GM21515 (cell line): ENCODE measurements around the gene ZMAT5.

Experiments used
- ATAC-seq: cut with Tn5 transposase; IDR thresholded peaks from one replicate; pipeline ENCODE4 v1.9.1; 2021; ENCODE audit not compliant: unreplicated experiment

ZMAT5 gene

GRCh38 chr22:29787371-29787980 lies 20.7 kb upstream of the ZMAT5 start:
- ATAC-seq, result no peak

DNA sequence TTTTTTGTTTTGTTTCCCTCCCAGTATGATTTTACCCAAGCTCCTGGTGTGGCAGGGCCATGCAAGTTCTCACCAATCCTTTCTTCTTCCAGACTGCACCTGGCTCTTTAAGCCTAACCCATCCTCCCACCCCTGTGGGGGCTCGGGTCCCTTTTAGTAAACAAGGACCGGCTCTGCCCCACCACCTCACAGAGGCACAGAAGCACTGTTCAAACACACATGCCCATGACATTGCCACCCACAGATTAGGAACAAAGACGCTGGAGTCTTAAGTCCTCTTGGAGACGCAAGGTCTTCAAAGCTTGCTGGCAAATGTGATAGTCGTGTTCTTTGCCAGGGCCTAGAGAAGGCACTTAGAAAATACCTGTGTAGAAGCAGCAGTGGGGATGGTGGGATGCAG lies 19.2 kb upstream of the ZMAT5 start:
- no peak for ATAC-seq

- no peak for ATAC-seq
Observed at GRCh38 chr22:29784451-29785361, 17.9 kb upstream of the ZMAT5 start.

GRCh38 chr22:29782061-29782845 lies 15.4 kb upstream of the ZMAT5 start:
- ATAC-seq, result no peak

- no peak for ATAC-seq
Observed at GRCh38 chr22:29780748-29781676, 14.2 kb upstream of the ZMAT5 start.

DNA sequence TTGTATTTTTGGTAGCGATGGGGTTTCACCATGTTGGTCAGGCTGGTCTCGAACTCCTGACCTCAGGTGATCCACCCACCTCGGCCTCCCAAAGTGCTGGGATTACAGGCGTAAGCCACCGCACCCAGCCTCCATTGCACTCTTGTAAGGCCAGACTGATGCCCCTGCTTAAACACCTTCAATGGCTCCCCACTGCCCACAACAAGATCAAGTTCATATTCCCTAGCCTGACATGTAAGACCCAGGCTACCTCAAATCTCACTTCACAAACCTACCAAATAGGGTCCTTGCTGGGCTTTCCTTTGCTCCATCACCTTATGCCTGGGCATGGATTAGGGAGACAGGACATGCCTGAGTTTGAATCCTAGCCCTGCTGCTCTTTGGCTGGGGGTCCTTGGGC lies 13.4 kb upstream of the ZMAT5 start:
- ATAC-seq, result no peak

GRCh38 chr22:29773233-29773632 lies 6.4 kb upstream of the ZMAT5 start:
- no peak for ATAC-seq

DNA sequence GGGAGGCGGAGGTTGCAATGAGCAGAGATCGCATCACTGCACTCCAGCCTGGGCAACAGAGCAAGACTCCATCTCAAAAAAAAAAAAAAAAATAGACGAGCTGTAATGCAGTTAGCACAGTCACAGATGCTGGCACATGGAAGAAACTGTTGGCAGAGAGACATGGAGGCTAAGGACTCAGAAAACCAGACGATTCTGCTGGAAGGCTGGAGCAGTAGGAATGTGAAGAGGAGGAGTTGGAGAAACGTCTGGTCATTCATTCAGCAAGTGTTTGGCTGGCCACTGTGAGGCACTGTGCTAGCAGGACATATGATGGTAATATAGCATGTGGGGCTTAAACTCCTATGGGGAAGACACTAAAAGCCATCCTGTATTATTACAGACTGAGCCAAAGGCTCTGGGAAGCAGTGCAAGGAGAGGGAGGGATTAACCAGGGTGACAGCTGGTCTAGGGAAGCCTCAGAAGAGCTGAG lies 5.4 kb upstream of the ZMAT5 start:
- ATAC-seq, result no peak

- no peak for ATAC-seq
Observed at GRCh38 chr22:29769723-29770321, 3.0 kb upstream of the ZMAT5 start.

- ATAC-seq, result no peak
Observed at GRCh38 chr22:29768052-29768693, 1.4 kb upstream of the ZMAT5 start.

DNA sequence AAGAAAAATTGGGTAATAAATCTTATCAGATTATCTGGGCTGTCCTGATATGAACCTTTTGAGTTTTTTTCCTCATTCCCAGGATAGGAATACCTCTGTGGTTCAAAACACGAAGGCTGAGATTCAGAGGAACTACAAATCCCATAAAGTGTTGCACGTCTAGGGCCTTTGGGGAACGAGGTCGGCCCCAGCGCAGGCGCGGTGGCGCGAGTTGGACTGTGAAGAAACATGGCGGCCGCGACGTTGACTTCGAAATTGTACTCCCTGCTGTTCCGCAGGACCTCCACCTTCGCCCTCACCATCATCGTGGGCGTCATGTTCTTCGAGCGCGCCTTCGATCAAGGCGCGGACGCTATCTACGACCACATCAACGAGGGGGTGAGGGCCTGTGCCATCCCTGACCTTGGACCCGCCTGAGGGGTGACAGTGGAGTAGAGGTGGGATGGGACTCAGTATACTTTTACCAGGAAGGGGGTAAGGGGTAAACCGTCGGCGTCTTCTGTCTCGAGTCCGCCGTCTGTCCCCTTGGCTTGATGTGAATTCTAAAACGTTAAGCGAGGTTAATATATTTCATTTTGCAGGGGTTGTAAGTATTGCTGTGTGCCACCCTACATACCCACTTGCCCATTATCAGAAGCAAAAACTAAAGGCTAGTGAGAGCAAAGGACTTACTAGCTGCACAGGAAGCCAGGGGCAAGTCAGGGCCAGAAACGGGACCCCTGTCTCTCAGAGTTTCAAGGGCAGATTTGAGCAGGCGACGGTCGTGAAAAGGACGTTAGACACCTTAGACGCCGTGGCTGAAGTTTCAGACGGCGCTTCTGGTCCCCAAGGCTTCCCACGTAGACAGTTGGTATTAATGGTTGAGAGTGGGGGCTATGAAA lies 604 bp upstream of the ZMAT5 start, which contains the start of gene UQCR10:
TSS of gene UQCR10 (plus strand) at position 199 of the 881 bp plus-strand sequence. CDS start at position 229, 30 bp downstream.
- ATAC-seq, result peak; percentile 66

DNA sequence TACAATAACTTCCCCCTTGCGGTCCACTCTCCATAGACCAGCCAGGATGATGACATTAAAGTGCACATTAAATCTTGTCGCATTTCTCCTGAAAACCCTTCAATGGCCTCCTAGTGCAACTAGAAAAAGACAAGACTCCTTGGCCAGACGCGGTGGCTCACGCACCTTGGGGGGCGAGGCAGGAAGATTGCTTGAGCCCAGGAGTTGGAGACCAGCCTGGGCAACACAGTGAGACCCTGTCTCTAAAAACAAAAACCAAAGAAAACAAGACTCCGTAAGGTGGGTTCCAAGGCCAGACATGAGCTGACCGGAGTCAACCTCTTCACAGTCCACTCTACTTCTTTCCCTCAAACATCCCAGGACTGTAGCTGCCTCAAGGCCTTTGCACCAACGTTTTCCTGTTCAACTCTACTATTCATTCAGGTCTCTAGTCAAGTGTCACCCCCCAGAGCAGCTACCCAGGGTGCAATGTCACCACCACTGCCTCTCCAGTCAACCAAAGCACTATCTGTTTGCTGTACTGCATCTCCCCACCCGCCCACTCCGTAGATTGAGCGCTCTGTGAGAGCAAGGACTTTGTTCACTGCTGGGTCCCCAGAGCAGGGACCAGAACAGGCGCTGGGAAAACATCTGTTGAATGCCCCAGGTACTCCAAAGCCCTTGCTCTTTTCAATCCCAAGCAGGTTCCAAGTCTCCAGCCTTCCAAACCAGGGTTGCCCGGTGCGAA lies 739 bp downstream of the ZMAT5 start:
- ATAC-seq, result peak; percentile 18

GRCh38 chr22:29762263-29762662 lies 4.5 kb downstream of the ZMAT5 start:
- no peak for ATAC-seq

GRCh38 chr22:29758959-29759358 lies 7.8 kb downstream of the ZMAT5 start:
- no peak for ATAC-seq

GRCh38 chr22:29758068-29758622 lies 8.7 kb downstream of the ZMAT5 start:
- no peak for ATAC-seq

- ATAC-seq, result no peak
Observed at GRCh38 chr22:29757096-29757495, 9.7 kb downstream of the ZMAT5 start.

GRCh38 chr22:29756341-29756740 lies 10.5 kb downstream of the ZMAT5 start:
- ATAC-seq, result no peak
